SK-N-SH treated with all-trans-retinoic acid at 6 μM for 48 hours (cell line): ENCODE results near the gene CENPP.

ENCODE experiments used
- CSDC2 ChIP-seq: fragments of 250-450 bp; sonication (Bioruptor Pico); IDR thresholded peaks from 2 replicates; pipeline ENCODE4 v1.5.0; 2020; ENCODE audit warnings: mild to moderate bottlenecking, moderate library complexity
- ESRRG ChIP-seq: fragments of 250-450 bp; sonication (Bioruptor Pico); IDR thresholded peaks from 2 replicates; pipeline ENCODE4 v1.6.1; 2021; ENCODE audit warnings: mild to moderate bottlenecking
- GLIS3 ChIP-seq: fragments of 250-450 bp; sonication (Bioruptor Pico); IDR thresholded peaks from 2 replicates; pipeline ENCODE4 v1.5.0; 2020; ENCODE audit warnings: mild to moderate bottlenecking, moderate library complexity
- ISL1 ChIP-seq: fragments of 250-450 bp; sonication (Bioruptor Pico); IDR thresholded peaks from 2 replicates; pipeline ENCODE4 v2.1.2; 2022; ENCODE audit warnings: mild to moderate bottlenecking, moderate library complexity
- OSR1 ChIP-seq: fragments of 250-450 bp; sonication (Bioruptor Pico); IDR thresholded peaks from 2 replicates; pipeline ENCODE4 v1.8.0; 2022; ENCODE audit warnings: moderate library complexity, mild to moderate bottlenecking, inconsistent platforms
- PPARA ChIP-seq: fragments of 250-450 bp; sonication (Bioruptor Pico); IDR thresholded peaks from 2 replicates; pipeline ENCODE4 v1.5.0; 2020; ENCODE audit warnings: mild to moderate bottlenecking, borderline replicate concordance
- RARB ChIP-seq: fragments of 250-450 bp; sonication (Bioruptor Pico); IDR thresholded peaks from 2 replicates; pipeline ENCODE4 v1.8.0; 2021; ENCODE audit warnings: mild to moderate bottlenecking, moderate library complexity
- TCF4 ChIP-seq: fragments of 250-450 bp; sonication (Bioruptor Pico); IDR thresholded peaks from 2 replicates; pipeline ENCODE4 v1.8.0; 2021; ENCODE audit warnings: mild to moderate bottlenecking, moderate library complexity, borderline replicate concordance
- TOX ChIP-seq: fragments of 250-450 bp; sonication (Bioruptor Pico); IDR thresholded peaks from 2 replicates; pipeline ENCODE4 v1.8.0; 2021; ENCODE audit warnings: mild to moderate bottlenecking, moderate library complexity, borderline replicate concordance
- ZFP30 ChIP-seq: fragments of 450-650 bp; formaldehyde crosslinking; IDR thresholded peaks from 2 replicates; pipeline ENCODE4 v1.5.0; 2022; ENCODE audit warnings: mild to moderate bottlenecking, moderate library complexity
- ZNF565 ChIP-seq: fragments of 450-650 bp; formaldehyde crosslinking; conservative IDR thresholded peaks from 2 replicates; pipeline ENCODE4 v1.5.0; 2020; ENCODE audit warnings: low read depth, mild to moderate bottlenecking, moderate library complexity
- TF ChIP-seq, protein P1 (sequence below): fragments of 250-450 bp; sonication (Bioruptor Pico); IDR thresholded peaks from 2 replicates; pipeline ENCODE4 v1.8.0; 2020; ENCODE audit warnings: mild to moderate bottlenecking, moderate library complexity, borderline replicate concordance
- TF ChIP-seq, protein P2 (sequence below): fragments of 250-450 bp; sonication (Bioruptor Pico); IDR thresholded peaks from 2 replicates; pipeline ENCODE4 v1.5.1; 2020; ENCODE audit warnings: low read depth, mild to moderate bottlenecking, moderate library complexity

DNA sequence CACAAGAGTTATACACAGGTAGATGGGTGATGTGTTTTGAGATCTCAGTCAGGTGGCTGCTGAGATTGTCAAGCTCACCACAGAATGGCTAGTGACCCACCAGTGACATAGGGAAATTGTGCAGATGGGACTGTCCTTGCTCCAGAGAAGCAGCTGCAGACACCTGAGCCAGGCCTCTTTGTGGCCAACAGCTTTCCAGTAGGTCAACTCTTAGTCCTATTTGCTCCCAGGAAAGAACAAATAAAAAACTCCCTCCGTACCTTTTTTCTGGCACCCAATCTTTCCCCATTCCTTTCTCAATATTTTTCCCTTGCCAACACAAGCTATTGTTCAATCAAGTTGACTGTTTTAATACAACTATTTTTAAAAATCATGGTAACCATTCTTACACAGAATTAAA lies 46.5 kb upstream of the CENPP start:
- TF ChIP-seq ESRRG (no peak), TOX (CRISPR knock-in tag) (no peak), RARB (no peak), OSR1 (no peak), PPARA (no peak), CSDC2 (no peak), ISL1 (CRISPR knock-in tag) (no peak), GLIS3 (CRISPR knock-in tag) (no peak), ZFP30 (CRISPR knock-in tag) (no peak), TCF4 (CRISPR knock-in tag) (no peak), ZNF565 (CRISPR knock-in tag) (no peak)
- TF ChIP-seq, protein P1, sequence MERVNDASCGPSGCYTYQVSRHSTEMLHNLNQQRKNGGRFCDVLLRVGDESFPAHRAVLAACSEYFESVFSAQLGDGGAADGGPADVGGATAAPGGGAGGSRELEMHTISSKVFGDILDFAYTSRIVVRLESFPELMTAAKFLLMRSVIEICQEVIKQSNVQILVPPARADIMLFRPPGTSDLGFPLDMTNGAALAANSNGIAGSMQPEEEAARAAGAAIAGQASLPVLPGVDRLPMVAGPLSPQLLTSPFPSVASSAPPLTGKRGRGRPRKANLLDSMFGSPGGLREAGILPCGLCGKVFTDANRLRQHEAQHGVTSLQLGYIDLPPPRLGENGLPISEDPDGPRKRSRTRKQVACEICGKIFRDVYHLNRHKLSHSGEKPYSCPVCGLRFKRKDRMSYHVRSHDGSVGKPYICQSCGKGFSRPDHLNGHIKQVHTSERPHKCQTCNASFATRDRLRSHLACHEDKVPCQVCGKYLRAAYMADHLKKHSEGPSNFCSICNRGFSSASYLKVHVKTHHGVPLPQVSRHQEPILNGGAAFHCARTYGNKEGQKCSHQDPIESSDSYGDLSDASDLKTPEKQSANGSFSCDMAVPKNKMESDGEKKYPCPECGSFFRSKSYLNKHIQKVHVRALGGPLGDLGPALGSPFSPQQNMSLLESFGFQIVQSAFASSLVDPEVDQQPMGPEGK (CRISPR knock-in tag): no peak
- TF ChIP-seq, protein P2, sequence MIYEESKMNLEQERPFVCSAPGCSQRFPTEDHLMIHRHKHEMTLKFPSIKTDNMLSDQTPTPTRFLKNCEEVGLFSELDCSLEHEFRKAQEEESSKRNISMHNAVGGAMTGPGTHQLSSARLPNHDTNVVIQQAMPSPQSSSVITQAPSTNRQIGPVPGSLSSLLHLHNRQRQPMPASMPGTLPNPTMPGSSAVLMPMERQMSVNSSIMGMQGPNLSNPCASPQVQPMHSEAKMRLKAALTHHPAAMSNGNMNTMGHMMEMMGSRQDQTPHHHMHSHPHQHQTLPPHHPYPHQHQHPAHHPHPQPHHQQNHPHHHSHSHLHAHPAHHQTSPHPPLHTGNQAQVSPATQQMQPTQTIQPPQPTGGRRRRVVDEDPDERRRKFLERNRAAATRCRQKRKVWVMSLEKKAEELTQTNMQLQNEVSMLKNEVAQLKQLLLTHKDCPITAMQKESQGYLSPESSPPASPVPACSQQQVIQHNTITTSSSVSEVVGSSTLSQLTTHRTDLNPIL (CRISPR knock-in tag): no peak
